Measurements from ENCODE around the gene CDH8. TPM values are rescaled to one million over a fixed set of nuclear protein-coding genes. Genes with fewer than 3 reads are reported as not detected.

The CDH8 gene
- total RNA-seq, 1 donor = not detected

- no peak for TF ChIP-seq CTCF (IDR thresholded peaks at IDR 0.05; ENCODE audit: insufficient read depth, low read depth, low read length)
- DNase-seq (ENCODE audit: low read depth) = no peak
- no peak overlapping the region for H3K4me3 ChIP-seq (ENCODE audit: low read depth, low read length)
Measured at GRCh38 chr16:61908426-61908825, 127.8 kb downstream of the CDH8 start.

GRCh38 chr16:61901689-61902088, 134.5 kb downstream of the CDH8 start:
- TF ChIP-seq CTCF (IDR thresholded peaks at IDR 0.05; ENCODE audit: insufficient read depth, low read depth, low read length) = no peak
- H3K4me3 ChIP-seq (ENCODE audit: low read depth, low read length) = no peak overlapping the region
- no peak for DNase-seq (ENCODE audit: low read depth)

GRCh38 chr16:61900482-61900881, 135.8 kb downstream of the CDH8 start:
- no peak for TF ChIP-seq CTCF (IDR thresholded peaks at IDR 0.05; ENCODE audit: insufficient read depth, low read depth, low read length)
- DNase-seq (ENCODE audit: low read depth) = peak; percentile 1
- H3K4me3 ChIP-seq (ENCODE audit: low read depth, low read length) = no peak overlapping the region

- H3K4me3 ChIP-seq (ENCODE audit: low read depth, low read length) = no peak overlapping the region
- TF ChIP-seq CTCF (IDR thresholded peaks at IDR 0.05; ENCODE audit: insufficient read depth, low read depth, low read length) = no peak
- no peak for DNase-seq (ENCODE audit: low read depth)
Measured at GRCh38 chr16:61897657-61898056, 138.6 kb downstream of the CDH8 start.

GRCh38 chr16:61892531-61892930, 143.7 kb downstream of the CDH8 start:
- TF ChIP-seq CTCF (IDR thresholded peaks at IDR 0.05; ENCODE audit: insufficient read depth, low read depth, low read length) = no peak
- H3K4me3 ChIP-seq (ENCODE audit: low read depth, low read length) = no peak overlapping the region
- no peak for DNase-seq (ENCODE audit: low read depth)

- no peak overlapping the region for H3K4me3 ChIP-seq (ENCODE audit: low read depth, low read length)
- DNase-seq (ENCODE audit: low read depth) = no peak
- no peak for TF ChIP-seq CTCF (IDR thresholded peaks at IDR 0.05; ENCODE audit: insufficient read depth, low read depth, low read length)
Measured at GRCh38 chr16:61891460-61891859, 144.8 kb downstream of the CDH8 start.

GRCh38 chr16:61890386-61890785, 145.9 kb downstream of the CDH8 start:
- TF ChIP-seq CTCF (IDR thresholded peaks at IDR 0.05; ENCODE audit: insufficient read depth, low read depth, low read length) = no peak

More at GRCh38 chr16:61890386-61890785, 145.9 kb downstream of the CDH8 start:
- H3K4me3 ChIP-seq (ENCODE audit: low read depth, low read length) = no peak overlapping the region
- no peak for DNase-seq (ENCODE audit: low read depth)

Measured in fibroblast of villous mesenchyme (primary cell).